GM12878 (cell line): ENCODE measurements around the gene COPZ2. TPM values are rescaled to one million over a fixed set of nuclear protein-coding genes. Genes with fewer than 3 reads are reported as not detected.

Experiments
- BACH1 ChIP-seq: fragments of 450-650 bp; IDR thresholded peaks from 2 replicates; pipeline ENCODE4 v1.6.1; 2017; ENCODE audit warnings: mild to moderate bottlenecking, borderline replicate concordance
- E2F4 ChIP-seq: IDR thresholded peaks from 2 replicates; pipeline ENCODE4 v1.6.1; 2012; ENCODE audit warnings: low read depth, low read length, improper control_type of control experiment
- ETV6 ChIP-seq, 2 experiments: fragments of 450-650 bp in 1 of 2; IDR thresholded peaks in 1 of 2; conservative IDR thresholded peaks in 1 of 2; 2 replicates each; pipeline ENCODE4 v1.6.1; 2014; ENCODE audit warnings: antibody characterized with exemption in 1 of 2, borderline replicate concordance in 1 of 2, low read depth in 1 of 2, mild to moderate bottlenecking in 1 of 2, moderate library complexity in 1 of 2
- FOS ChIP-seq: IDR thresholded peaks from 3 replicates; pipeline ENCODE4 v1.6.1; 2011; ENCODE audit warnings: borderline replicate concordance; ENCODE audit not compliant: insufficient read length; ENCODE audit errors: extremely low read depth
- GABPA ChIP-seq: IDR thresholded peaks from 2 replicates; pipeline ENCODE4 v1.6.1; 2014; ENCODE audit warnings: antibody characterized with exemption, low read depth, mild to moderate bottlenecking, inconsistent platforms
- IKZF1 ChIP-seq: fragments of 450-650 bp; conservative IDR thresholded peaks from 2 replicates; pipeline ENCODE4 v1.6.1; 2017; ENCODE audit warnings: antibody characterized with exemption, mild to moderate bottlenecking
- IRF3 ChIP-seq: fragments of 450-650 bp; IDR thresholded peaks from 2 replicates; pipeline ENCODE4 v1.6.1; 2014; ENCODE audit warnings: mild to moderate bottlenecking
- IRF4 ChIP-seq: IDR thresholded peaks from 2 replicates; pipeline ENCODE4 v1.6.1; 2011; ENCODE audit warnings: low read depth, low read length
- JUND ChIP-seq: IDR thresholded peaks from 2 replicates; pipeline ENCODE4 v1.6.1; 2012; ENCODE audit warnings: low read depth, mild to moderate bottlenecking, low read length, improper control_type of control experiment, moderate library complexity
- KAT2A ChIP-seq: conservative IDR thresholded peaks from 2 replicates; pipeline ENCODE4 v1.6.1; 2011; ENCODE audit warnings: low read depth, low read length; ENCODE audit not compliant: control insufficient read depth
- MEF2B ChIP-seq: fragments of 450-650 bp; IDR thresholded peaks from 2 replicates; pipeline ENCODE4 v1.6.1; 2018; ENCODE audit warnings: mild to moderate bottlenecking, moderate library complexity; ENCODE audit not compliant: partially characterized antibody, poor library complexity, severe bottlenecking
- MXI1 ChIP-seq: fragments of 150-350 bp; IDR thresholded peaks from 2 replicates; pipeline ENCODE4 v1.6.1; 2011; ENCODE audit warnings: low read depth, mild to moderate bottlenecking, inconsistent platforms, low read length, improper control_type of control experiment
- MYB ChIP-seq: fragments of 150-350 bp; IDR thresholded peaks from 2 replicates; pipeline ENCODE4 v1.6.1; 2014; ENCODE audit warnings: mild to moderate bottlenecking, low read depth, low read length, borderline replicate concordance
- NKRF ChIP-seq: fragments of 450-650 bp; conservative IDR thresholded peaks from 2 replicates; pipeline ENCODE4 v1.6.1; 2017; ENCODE audit warnings: mild to moderate bottlenecking, moderate library complexity
- NR2C2 ChIP-seq: IDR thresholded peaks from 2 replicates; pipeline ENCODE4 v1.6.1; 2011; ENCODE audit warnings: borderline replicate concordance, low read depth; ENCODE audit not compliant: control insufficient read depth, insufficient read length
- PBX3 ChIP-seq: IDR thresholded peaks from 2 replicates; pipeline ENCODE4 v1.6.1; 2011; ENCODE audit warnings: mild to moderate bottlenecking, low read depth, low read length, moderate library complexity; ENCODE audit not compliant: insufficient replicate concordance
- RB1 ChIP-seq: fragments of 450-650 bp; formaldehyde crosslinking; IDR thresholded peaks from 2 replicates; pipeline ENCODE4 v1.6.1; 2017; ENCODE audit warnings: mild to moderate bottlenecking, borderline replicate concordance
- SPI1 ChIP-seq: IDR thresholded peaks from 2 replicates; pipeline ENCODE4 v1.6.1; 2011; ENCODE audit warnings: low read depth, mild to moderate bottlenecking, low read length, moderate library complexity, borderline replicate concordance; ENCODE audit not compliant: insufficient read depth
- ZBTB11 ChIP-seq: fragments of 450-650 bp; formaldehyde crosslinking; IDR thresholded peaks from 2 replicates; pipeline ENCODE4 v1.5.0; 2022; ENCODE audit warnings: mild to moderate bottlenecking, missing genetic modification characterization
- polyA plus RNA-seq, 11 experiments: library from polyadenylated mRNA; depleted of rRNA in 4 of 11; unstranded in 6 of 11; stranded (reverse) in 5 of 11; fragments of >200 nt; fragmentation: Nextera tagmentation in 4 of 11; fragmentation: Illumina TruSeq in 1 of 11; extraction: Ambion mirVana in 4 of 11; extraction: Trizol in 1 of 11; gene quantifications; 1 replicate in 1 of 11; 2 replicates in 10 of 11; pipeline versions ENCODE4 v1.2.1 to v1.2.3, GENCODE V29; 2011 to 2016; ENCODE audit warnings: inconsistent platforms in 2 of 11, missing spikeins in 2 of 11, low read depth in 1 of 11
- total RNA-seq, 4 experiments: library from RNA; depleted of rRNA in 3 of 4; stranded (reverse); fragments of >200 nt in 3 of 4; fragmentation: Illumina TruSeq in 1 of 4; extraction: Trizol in 1 of 4; gene quantifications; 2 replicates each; pipeline versions ENCODE4 v1.2.1 to v1.2.3, GENCODE V29; 2013 to 2021

Gene COPZ2
- total and polyA plus RNA-seq, 10 of the 15 experiments (the other 5 are each of a cell fraction or from before 2014, with no cell fraction given), result 0.20 to 4.3 (median 2.6) TPM

- no peak for TF ChIP-seq GABPA
- no peak for TF ChIP-seq JUND
- no peak for TF ChIP-seq PBX3
- TF ChIP-seq IRF3, result 0 out of 2 replicates have a peak, but pooled peaks have one; percentile 28
- TF ChIP-seq NKRF, result no peak
- no peak for TF ChIP-seq MXI1
- TF ChIP-seq IKZF1, result peak; percentile 43; the same call in 1 of the 2 replicates
- TF ChIP-seq FOS, result no peak
- no peak for TF ChIP-seq NR2C2
- peak; percentile 23 for TF ChIP-seq MEF2B
- no peak for TF ChIP-seq BACH1
- TF ChIP-seq E2F4, result no peak
- TF ChIP-seq ETV6 (conservative IDR thresholded peaks at IDR 0.05 in 1 of 2, IDR thresholded peaks at IDR 0.05 in 1 of 2; ENCODE audit: borderline replicate concordance in 1 of 2, low read depth in 1 of 2), result no peak
- TF ChIP-seq IRF4, result no peak
- no peak for TF ChIP-seq ZBTB11 (CRISPR knock-in tag)
- 0 out of 2 replicates have a peak, but pooled peaks have one; percentile 36 for TF ChIP-seq RB1
- TF ChIP-seq SPI1, result no peak
- TF ChIP-seq KAT2A, result no peak
- TF ChIP-seq MYB, result no peak
Measured at GRCh38 chr17:48026502-48027321, 10.9 kb downstream of the COPZ2 start (continued).
